Measurements from ENCODE around the gene IGF2BP2.
"Not testable (repeated sequence)": the region's sequence is repeated elsewhere in the genome, so short reads cannot be mapped to it uniquely, and the experiment has no call there.

Gene IGF2BP2

GRCh38 chr3:185711255-185711870 lies 113.5 kb downstream of the IGF2BP2 start:
- Histone ChIP-seq H3K9me3 (ENCODE audit: control insufficient read depth in 2 of 2, low read length in 2 of 2) (no peaks in the 10 kb centered on the region), H3K36me3 (ENCODE audit: control insufficient read depth in 2 of 2, insufficient read depth in 2 of 2, low read length in 2 of 2) (no peaks in the 10 kb centered on the region), H3K9ac (ENCODE audit: low read length in 2 of 2) (no peak overlapping the region), H3K27me3 (ENCODE audit: control insufficient read depth in 1 of 2, insufficient read depth in 2 of 2, low read length in 2 of 2) (no peaks in the 10 kb centered on the region), H3K27ac (ENCODE audit: low read length) (no peak overlapping the region), H3K4me1 (ENCODE audit: control insufficient read depth, insufficient read depth, low read length) (no peaks in the 10 kb centered on the region), H3K4me3 (ENCODE audit: low read length in 2 of 2) (no peak overlapping the region)

DNA sequence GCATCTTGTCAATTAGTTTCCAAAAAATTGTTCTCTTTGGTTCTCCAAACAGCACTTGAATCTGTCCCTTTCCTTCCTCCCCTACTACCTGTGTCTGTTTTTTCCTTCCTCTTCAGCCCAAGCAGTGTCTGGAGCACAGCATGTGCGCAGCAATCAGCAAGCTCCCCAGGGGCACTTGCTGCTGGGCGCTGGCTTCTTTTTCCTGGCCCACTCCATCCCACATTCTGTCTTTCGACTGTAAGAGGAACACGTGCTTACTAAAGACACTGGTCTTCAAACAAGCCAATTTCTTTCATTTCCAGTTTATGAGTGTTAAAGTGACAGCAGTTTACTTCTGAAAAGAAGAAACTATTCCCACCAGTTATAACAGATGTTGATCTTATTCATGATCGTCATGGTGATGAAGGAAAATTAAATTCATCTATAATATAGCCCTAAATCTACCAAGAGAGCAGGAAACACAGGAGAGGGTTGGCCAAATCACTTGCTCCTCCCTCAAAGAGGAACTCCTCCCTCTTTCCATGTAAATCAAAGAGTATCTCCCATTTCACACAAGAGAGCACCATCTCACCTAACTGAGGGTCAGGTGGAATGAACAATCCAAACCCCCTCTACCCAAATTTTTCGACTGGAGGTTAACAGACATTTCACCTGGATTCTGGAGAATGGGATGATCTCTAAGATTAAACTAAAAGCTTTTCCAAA lies 115.4 kb downstream of the IGF2BP2 start:
- no peaks in the 10 kb centered on the region for H3K36me3 ChIP-seq (ENCODE audit: control insufficient read depth in 2 of 2, insufficient read depth in 2 of 2, low read length in 2 of 2)
- H3K27ac ChIP-seq (ENCODE audit: low read length) = no peak overlapping the region
- H3K9ac ChIP-seq (ENCODE audit: low read length in 2 of 2) = no peak overlapping the region
- H3K4me1 ChIP-seq (ENCODE audit: control insufficient read depth, insufficient read depth, low read length) = no peaks in the 10 kb centered on the region
- no peaks in the 10 kb centered on the region for H3K27me3 ChIP-seq (ENCODE audit: control insufficient read depth in 1 of 2, insufficient read depth in 2 of 2, low read length in 2 of 2)
- no peak overlapping the region for H3K4me3 ChIP-seq (ENCODE audit: low read length in 2 of 2)
- no peaks in the 10 kb centered on the region for H3K9me3 ChIP-seq (ENCODE audit: control insufficient read depth in 2 of 2, low read length in 2 of 2)

- no peaks in the 10 kb centered on the region for H3K27me3 ChIP-seq (ENCODE audit: control insufficient read depth in 1 of 2, insufficient read depth in 2 of 2, low read length in 2 of 2)
- no peak overlapping the region for H3K4me3 ChIP-seq (ENCODE audit: low read length in 2 of 2)
- H3K27ac ChIP-seq (ENCODE audit: low read length) = no peak overlapping the region
- H3K9ac ChIP-seq (ENCODE audit: low read length in 2 of 2) = no peak overlapping the region
- no peaks in the 10 kb centered on the region for H3K9me3 ChIP-seq (ENCODE audit: control insufficient read depth in 2 of 2, low read length in 2 of 2)
- no peaks in the 10 kb centered on the region for H3K36me3 ChIP-seq (ENCODE audit: control insufficient read depth in 2 of 2, insufficient read depth in 2 of 2, low read length in 2 of 2)
- H3K4me1 ChIP-seq (ENCODE audit: control insufficient read depth, insufficient read depth, low read length) = no peaks in the 10 kb centered on the region
These were observed 116.5 kb downstream of the IGF2BP2 start for GRCh38 chr3:185708392-185708791.

DNA sequence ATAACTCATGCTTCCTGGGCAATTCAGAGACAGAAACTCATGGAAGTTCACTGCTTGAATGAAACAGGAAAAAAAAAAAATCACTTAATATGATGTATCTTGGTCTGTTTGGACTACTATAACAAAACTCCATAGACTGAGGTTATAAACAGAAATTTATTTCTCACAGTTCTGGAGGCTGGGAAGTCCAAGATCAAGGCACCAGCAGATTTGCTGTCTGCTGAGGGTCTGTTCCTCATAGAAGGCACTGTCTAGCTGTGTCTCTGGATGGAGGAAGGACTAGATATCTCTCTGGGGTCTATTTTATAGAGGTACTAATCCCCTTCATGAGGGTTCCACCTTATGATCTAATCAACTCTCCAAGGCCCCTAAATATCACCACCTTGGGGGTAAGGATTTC lies 119.3 kb downstream of the IGF2BP2 start:
- Histone ChIP-seq H3K4me3 (ENCODE audit: low read length in 2 of 2) (no peak overlapping the region), H3K9me3 (ENCODE audit: control insufficient read depth in 2 of 2, low read length in 2 of 2) (no peaks in the 10 kb centered on the region), H3K36me3 (ENCODE audit: control insufficient read depth in 2 of 2, insufficient read depth in 2 of 2, low read length in 2 of 2) (no peaks in the 10 kb centered on the region), H3K27ac (ENCODE audit: low read length) (no peak overlapping the region), H3K27me3 (ENCODE audit: control insufficient read depth in 1 of 2, insufficient read depth in 2 of 2, low read length in 2 of 2) (peaks cover 0 to 2% of the 10 kb centered on the region in 2 donors), H3K4me1 (ENCODE audit: control insufficient read depth, insufficient read depth, low read length) (no peaks in the 10 kb centered on the region), H3K9ac (ENCODE audit: low read length in 2 of 2) (no peak overlapping the region)

DNA sequence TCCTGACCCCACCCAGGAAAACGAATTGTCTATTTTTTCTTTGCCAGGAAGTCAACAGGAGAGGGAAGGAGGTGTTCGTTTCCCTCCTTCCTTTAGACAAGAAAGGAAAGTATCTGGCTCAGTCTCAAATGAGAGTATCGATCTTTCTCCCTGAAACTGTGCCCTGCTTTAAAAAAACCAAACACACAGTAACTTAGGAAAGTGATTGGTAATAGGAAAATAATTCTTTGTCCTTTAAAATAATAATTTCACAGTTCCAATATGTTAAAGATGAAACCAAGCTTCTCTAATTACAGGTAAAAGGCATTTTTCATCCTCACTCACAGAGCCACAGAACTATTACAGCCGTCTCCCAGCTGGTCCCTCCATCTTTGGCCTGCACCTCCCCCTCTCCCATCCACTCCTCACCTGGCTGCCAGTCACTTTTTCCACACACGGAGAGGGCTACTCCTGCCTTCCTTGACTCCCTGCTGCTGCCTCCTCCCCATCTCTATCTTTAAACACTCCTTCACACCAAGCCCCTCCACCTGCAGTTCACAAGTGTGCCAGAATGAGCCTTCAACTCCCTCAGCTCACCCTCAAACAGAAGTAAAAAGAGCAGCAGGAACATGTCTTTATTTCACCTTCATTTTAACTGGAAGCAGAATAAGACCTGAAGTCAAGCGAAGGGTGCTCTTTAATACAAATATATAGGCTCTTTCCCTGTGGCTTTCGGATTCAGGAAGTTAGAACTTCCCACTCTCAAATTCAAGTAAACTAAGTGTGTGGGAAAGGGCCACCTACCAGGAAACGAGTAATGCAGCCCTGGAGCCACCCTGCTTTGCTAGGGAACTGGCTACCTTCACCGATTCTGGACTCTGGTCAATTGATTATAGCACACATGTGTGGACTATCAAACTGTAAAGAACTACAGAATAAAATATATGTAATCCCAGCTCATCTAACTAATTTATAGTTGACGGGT lies 122.3 kb downstream of the IGF2BP2 start:
- Histone ChIP-seq H3K9ac (ENCODE audit: low read length in 2 of 2) (no peak overlapping the region), H3K9me3 (ENCODE audit: control insufficient read depth in 2 of 2, low read length in 2 of 2) (no peaks in the 10 kb centered on the region), H3K4me1 (ENCODE audit: control insufficient read depth, insufficient read depth, low read length) (no peaks in the 10 kb centered on the region), H3K27me3 (ENCODE audit: control insufficient read depth in 1 of 2, insufficient read depth in 2 of 2, low read length in 2 of 2) (peaks cover 0 to 2% of the 10 kb centered on the region in 2 donors), H3K36me3 (ENCODE audit: control insufficient read depth in 2 of 2, insufficient read depth in 2 of 2, low read length in 2 of 2) (no peaks in the 10 kb centered on the region), H3K27ac (ENCODE audit: low read length) (no peak overlapping the region), H3K4me3 (ENCODE audit: low read length in 2 of 2) (no peak overlapping the region)

- Histone ChIP-seq H3K4me3 (ENCODE audit: low read length in 2 of 2) (no peak overlapping the region), H3K9ac (ENCODE audit: low read length in 2 of 2) (no peak overlapping the region), H3K4me1 (ENCODE audit: control insufficient read depth, insufficient read depth, low read length) (no peaks in the 10 kb centered on the region), H3K36me3 (ENCODE audit: control insufficient read depth in 2 of 2, insufficient read depth in 2 of 2, low read length in 2 of 2) (no peaks in the 10 kb centered on the region), H3K27ac (ENCODE audit: low read length) (no peak overlapping the region), H3K27me3 (ENCODE audit: control insufficient read depth in 1 of 2, insufficient read depth in 2 of 2, low read length in 2 of 2) (peaks cover 0 to 2% of the 10 kb centered on the region in 2 donors), H3K9me3 (ENCODE audit: control insufficient read depth in 2 of 2, low read length in 2 of 2) (no peaks in the 10 kb centered on the region)
These were observed 123.1 kb downstream of the IGF2BP2 start for GRCh38 chr3:185701611-185702261.

DNA sequence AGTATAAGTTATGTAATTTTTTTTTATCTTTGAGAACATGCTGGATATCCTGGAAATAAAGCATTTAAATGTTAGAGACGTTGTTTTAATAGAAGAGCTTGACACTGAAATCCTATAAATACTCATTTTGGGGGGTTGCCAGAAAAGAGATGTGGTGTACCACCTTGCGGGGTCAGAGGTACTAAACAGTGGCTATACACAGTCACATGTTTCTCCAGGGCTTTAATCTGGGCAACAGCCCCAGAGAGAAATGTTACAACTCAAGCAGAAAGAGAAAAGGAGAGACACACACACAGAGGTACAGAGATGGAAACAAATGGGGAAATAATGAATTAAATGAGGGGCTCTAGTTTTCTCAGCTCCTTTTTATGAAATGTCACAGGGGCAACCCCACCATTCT lies 124.9 kb downstream of the IGF2BP2 start:
- H3K36me3 ChIP-seq (ENCODE audit: control insufficient read depth in 2 of 2, insufficient read depth in 2 of 2, low read length in 2 of 2) = no peaks in the 10 kb centered on the region
- no peak overlapping the region for H3K4me3 ChIP-seq (ENCODE audit: low read length in 2 of 2)
- no peaks in the 10 kb centered on the region for H3K9me3 ChIP-seq (ENCODE audit: control insufficient read depth in 2 of 2, low read length in 2 of 2)
- H3K27ac ChIP-seq (ENCODE audit: low read length) = no peak overlapping the region
- no peaks in the 10 kb centered on the region for H3K4me1 ChIP-seq (ENCODE audit: control insufficient read depth, insufficient read depth, low read length)
- H3K9ac ChIP-seq (ENCODE audit: low read length in 2 of 2) = no peak overlapping the region
- peaks cover 0 to 2% of the 10 kb centered on the region in 2 donors for H3K27me3 ChIP-seq (ENCODE audit: control insufficient read depth in 1 of 2, insufficient read depth in 2 of 2, low read length in 2 of 2)

- H3K36me3 ChIP-seq (ENCODE audit: control insufficient read depth in 2 of 2, insufficient read depth in 2 of 2, low read length in 2 of 2); H3K4me1 ChIP-seq (ENCODE audit: control insufficient read depth, insufficient read depth, low read length); H3K27ac ChIP-seq (ENCODE audit: low read length); H3K4me3 ChIP-seq (ENCODE audit: low read length in 2 of 2); H3K27me3 ChIP-seq (ENCODE audit: control insufficient read depth in 1 of 2, insufficient read depth in 2 of 2, low read length in 2 of 2); H3K9me3 ChIP-seq (ENCODE audit: control insufficient read depth in 2 of 2, low read length in 2 of 2); H3K9ac ChIP-seq (ENCODE audit: low read length in 2 of 2): not testable (repeated sequence)
These were observed 127.6 kb downstream of the IGF2BP2 start for GRCh38 chr3:185697228-185697627.

- no peak overlapping the region for H3K4me3 ChIP-seq (ENCODE audit: low read length in 2 of 2)
- no peak overlapping the region for H3K9ac ChIP-seq (ENCODE audit: low read length in 2 of 2)
- H3K36me3 ChIP-seq (ENCODE audit: control insufficient read depth in 2 of 2, insufficient read depth in 2 of 2, low read length in 2 of 2) = no peaks in the 10 kb centered on the region
- no peaks in the 10 kb centered on the region for H3K27me3 ChIP-seq (ENCODE audit: control insufficient read depth in 1 of 2, insufficient read depth in 2 of 2, low read length in 2 of 2)
- H3K27ac ChIP-seq (ENCODE audit: low read length) = no peak overlapping the region
- no peaks in the 10 kb centered on the region for H3K4me1 ChIP-seq (ENCODE audit: control insufficient read depth, insufficient read depth, low read length)
- no peaks in the 10 kb centered on the region for H3K9me3 ChIP-seq (ENCODE audit: control insufficient read depth in 2 of 2, low read length in 2 of 2)
These were observed 128.8 kb downstream of the IGF2BP2 start for GRCh38 chr3:185696039-185696438.

- no peaks in the 10 kb centered on the region for H3K36me3 ChIP-seq (ENCODE audit: control insufficient read depth in 2 of 2, insufficient read depth in 2 of 2, low read length in 2 of 2)
- H3K4me1 ChIP-seq (ENCODE audit: control insufficient read depth, insufficient read depth, low read length) = no peaks in the 10 kb centered on the region
- H3K27me3 ChIP-seq (ENCODE audit: control insufficient read depth in 1 of 2, insufficient read depth in 2 of 2, low read length in 2 of 2) = no peaks in the 10 kb centered on the region
- H3K27ac ChIP-seq (ENCODE audit: low read length) = no peak overlapping the region
- no peak overlapping the region for H3K4me3 ChIP-seq (ENCODE audit: low read length in 2 of 2)
- H3K9ac ChIP-seq (ENCODE audit: low read length in 2 of 2) = no peak overlapping the region
- no peaks in the 10 kb centered on the region for H3K9me3 ChIP-seq (ENCODE audit: control insufficient read depth in 2 of 2, low read length in 2 of 2)
These were observed 130.7 kb downstream of the IGF2BP2 start for GRCh38 chr3:185693985-185694653.
